ENCODE measurements around the gene SLC30A10.
"Not testable (repeated sequence)": the region's sequence is repeated elsewhere in the genome, so short reads cannot be mapped to it uniquely, and the experiment has no call there.

SLC30A10 gene

DNA sequence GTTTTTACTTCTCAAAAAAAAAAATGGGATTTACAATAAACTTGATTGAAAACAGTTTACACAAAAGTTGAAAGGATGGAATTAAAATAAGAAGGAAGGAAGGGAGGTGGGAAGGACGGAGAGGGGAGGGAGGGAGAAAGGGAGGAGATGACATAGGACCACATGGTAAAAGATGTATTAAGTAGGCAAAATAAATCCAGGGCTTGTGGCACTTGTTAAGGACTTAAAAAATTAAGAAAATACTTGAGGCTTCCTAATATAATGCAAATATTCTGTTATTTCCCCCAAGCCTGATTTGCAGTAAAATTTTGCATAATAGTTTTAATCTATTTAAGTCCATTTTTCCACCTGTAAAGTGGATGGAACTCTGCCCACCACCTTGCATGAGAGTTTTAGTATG, 27.5 kb downstream of the SLC30A10 start:
- DNase-seq (ENCODE audit: low read depth): no peak

DNA sequence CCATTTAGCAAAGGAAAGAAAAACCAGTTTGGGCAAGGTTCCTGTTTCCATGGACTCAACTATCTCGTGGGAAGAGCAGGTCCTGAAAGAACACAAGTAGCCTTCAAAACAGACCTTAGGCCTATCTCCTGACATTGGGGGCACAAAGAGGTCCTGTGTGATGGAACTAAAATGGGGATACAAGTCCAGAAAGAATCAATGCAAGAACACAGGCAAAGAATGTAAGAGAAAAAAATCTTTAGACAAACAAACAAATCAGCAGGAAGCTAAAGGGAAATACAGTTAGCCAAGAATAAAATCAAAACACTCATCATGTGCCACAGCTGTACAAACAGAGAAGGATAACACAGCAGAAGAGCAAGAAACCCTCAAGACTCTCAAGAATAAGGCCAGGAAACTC, 28.2 kb downstream of the SLC30A10 start:
- no peak overlapping the region for H3K4me3 ChIP-seq (ENCODE audit: low read depth, low read length)
- no peak for DNase-seq (ENCODE audit: low read depth)

More for the DNA sequence above, 27.5 kb downstream of the SLC30A10 start:
- H3K4me3 ChIP-seq (ENCODE audit: low read depth, low read length): no peak overlapping the region

DNA sequence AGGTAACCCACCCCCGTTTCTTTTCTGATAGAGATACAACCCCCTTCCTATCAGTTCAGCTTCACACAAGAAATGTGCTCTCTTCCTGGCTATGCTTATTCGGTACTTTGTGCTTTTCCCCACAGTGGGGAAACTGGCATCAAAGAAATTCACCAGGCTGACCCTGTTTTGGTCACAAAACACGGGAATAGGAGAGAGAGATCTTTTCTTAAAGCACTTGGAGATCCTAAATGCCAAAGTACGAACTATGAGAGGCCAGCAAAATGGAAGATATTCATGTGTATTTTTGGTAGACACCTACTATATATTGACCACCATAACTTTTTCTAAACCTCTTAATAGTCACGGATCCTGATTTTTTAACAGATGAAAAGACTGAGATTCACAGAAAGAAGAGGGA, 30.0 kb downstream of the SLC30A10 start:
- H3K4me3 ChIP-seq (ENCODE audit: low read depth, low read length): no peak overlapping the region
- no peak for DNase-seq (ENCODE audit: low read depth)

DNA sequence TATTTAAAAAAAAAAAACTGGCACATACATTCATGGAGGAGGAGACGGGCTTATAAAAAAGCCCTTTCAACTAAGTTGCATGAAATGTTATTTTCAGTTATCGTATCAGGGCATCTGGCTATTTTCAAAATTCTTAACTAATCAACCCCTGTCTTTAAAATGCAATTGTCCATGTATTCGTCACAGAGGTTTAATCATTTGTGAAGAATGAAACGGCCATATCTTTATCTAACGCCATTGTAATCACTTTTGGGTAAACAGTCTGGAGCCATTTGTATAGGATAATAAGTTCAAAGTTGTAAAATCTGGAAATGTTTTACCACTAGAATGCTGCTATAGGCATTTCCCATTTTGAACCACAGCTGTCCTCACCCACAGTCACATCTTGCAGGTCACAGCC, 30.4 kb downstream of the SLC30A10 start:
- DNase-seq (ENCODE audit: low read depth): no peak
- no peak overlapping the region for H3K4me3 ChIP-seq (ENCODE audit: low read depth, low read length)

DNA sequence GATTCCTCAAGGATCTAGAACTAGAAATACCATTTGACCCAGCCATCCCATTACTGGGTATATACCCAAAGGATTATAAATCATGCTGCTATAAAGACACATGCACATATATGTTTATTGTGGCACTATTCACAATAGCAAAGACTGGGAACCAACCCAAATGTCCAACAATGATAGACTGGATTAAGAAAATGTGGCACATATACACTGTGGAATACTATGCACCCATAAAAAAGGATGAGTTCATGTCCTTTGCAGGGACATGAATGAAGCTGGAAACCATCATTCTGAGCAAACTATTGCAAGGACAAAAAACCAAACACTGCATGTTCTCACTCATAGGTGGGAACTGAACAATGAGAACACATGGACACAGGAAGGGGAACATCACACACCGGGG, 36.1 kb downstream of the SLC30A10 start:
- not testable (repeated sequence) for DNase-seq (ENCODE audit: low read depth); H3K4me3 ChIP-seq (ENCODE audit: low read depth, low read length)

DNA sequence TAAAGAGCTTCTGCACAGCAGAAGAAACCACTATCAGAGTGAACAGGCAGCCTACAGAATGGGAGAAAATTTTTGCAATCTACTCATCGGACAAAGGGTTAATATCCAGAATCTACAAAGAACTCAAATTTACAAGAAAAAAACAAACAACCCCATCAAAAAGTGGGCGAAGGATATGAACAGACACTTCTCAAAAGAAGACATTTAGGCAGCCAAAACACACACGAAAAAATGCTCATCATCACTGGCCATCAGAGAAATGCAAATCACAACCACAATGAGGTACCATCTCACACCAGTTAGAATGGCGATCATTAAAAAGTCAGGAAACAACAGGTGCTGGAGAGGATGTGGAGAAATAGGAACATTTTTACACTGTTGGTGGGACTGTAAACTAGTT, 36.5 kb downstream of the SLC30A10 start:
- not testable (repeated sequence) for H3K4me3 ChIP-seq (ENCODE audit: low read depth, low read length); DNase-seq (ENCODE audit: low read depth)

DNA sequence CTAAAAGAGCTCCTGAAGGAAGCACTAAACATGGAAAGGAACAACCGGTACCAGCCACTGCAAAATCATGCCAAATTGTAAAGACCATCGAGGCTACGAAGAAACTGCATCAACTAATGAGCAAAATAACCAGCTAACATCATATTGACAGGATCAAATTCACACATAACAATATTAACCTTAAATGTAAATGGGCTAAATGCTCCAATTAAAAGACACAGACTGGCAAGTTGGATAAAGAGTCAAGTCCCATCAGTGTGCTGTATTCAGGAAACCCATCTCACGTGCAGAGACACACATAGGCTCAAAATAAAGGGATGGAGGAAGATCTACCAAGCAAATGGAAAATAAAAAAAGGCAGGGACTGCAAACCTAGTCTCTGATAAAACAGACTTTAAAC, 39.7 kb downstream of the SLC30A10 start:
- not testable (repeated sequence) for H3K4me3 ChIP-seq (ENCODE audit: low read depth, low read length); DNase-seq (ENCODE audit: low read depth)

DNA sequence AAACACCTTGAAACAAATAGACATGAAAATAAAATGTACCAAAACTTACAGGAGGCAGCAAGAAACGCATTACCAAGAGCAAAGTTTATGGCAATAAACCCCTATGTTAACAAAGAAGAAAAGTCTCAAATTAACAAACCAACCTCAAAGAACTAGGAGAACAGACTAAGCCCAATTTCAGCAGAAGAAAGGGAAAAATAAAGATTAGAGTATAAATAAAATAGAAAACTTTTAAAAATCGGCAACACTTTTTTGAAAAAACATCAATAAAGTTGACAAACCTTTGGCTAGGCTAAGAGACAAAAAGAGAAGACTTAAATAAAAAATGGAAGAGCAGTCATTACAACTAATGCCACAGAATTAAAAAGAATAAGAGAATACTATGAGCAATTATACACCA, 42.7 kb downstream of the SLC30A10 start:
- no peak for DNase-seq (ENCODE audit: low read depth)
- no peak overlapping the region for H3K4me3 ChIP-seq (ENCODE audit: low read depth, low read length)

DNA sequence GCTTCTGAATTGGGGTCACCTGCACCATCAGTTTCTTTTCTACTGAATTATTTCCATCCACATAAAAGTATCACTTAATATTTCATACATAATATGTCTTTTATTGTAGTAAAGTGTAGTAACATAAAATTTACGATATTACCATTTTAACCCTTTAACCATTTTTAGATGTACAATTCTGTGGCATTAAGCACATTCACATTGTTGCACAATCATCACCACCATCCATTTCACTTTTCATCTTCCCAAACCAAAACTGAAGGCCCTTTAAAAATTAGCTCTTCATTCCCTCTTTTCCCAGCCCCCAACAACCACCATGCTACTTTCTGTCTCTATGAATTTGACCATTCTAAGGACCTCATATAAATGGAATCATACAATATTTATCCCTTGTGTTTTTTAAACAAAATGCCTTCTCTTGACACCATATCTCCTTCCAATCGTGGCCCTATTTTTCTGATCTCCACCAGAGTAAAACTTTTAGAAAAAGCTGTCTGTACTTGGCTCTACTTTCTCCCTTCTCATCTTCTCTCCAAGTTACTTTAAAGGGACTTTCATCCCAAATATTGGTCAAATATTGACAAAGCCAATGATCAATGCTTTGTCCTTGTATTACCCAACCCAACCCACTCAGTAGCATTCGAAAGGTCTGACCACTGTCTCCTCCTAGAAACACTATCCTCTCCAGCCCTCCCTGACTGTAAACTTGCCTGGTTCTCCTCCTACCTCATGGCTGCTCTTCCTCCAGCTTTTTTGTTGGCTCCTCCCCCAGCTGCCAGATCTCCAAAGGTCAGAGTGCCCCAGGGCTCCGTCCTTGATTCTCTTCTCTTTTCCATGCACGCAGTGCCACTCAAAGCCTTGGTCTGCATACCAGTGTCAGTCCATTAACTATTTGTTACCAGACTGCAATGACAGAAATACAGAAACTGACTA, 44.7 kb downstream of the SLC30A10 start:
- no peak for DNase-seq (ENCODE audit: low read depth)
- no peak overlapping the region for H3K4me3 ChIP-seq (ENCODE audit: low read depth, low read length)

DNA sequence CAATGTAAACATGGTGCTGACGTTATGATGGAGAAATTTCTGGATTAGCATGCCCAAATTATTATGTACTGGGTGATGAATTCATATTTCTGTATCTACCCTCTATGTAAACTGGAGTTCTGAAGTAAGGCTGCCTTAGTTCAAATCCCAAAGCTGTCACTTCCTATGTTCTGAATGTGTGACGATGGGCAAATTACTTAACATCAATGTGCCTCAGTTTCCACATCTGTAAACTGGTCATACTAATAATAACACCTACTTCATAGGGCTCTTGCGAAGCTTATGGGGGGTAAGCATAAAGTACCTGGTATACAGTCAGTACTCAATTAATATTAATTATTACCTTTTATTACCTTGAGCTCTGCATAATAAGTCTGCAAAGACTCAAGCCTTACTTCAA, 45.6 kb downstream of the SLC30A10 start:
- no peak overlapping the region for H3K4me3 ChIP-seq (ENCODE audit: low read depth, low read length)
- no peak for DNase-seq (ENCODE audit: low read depth)

DNA sequence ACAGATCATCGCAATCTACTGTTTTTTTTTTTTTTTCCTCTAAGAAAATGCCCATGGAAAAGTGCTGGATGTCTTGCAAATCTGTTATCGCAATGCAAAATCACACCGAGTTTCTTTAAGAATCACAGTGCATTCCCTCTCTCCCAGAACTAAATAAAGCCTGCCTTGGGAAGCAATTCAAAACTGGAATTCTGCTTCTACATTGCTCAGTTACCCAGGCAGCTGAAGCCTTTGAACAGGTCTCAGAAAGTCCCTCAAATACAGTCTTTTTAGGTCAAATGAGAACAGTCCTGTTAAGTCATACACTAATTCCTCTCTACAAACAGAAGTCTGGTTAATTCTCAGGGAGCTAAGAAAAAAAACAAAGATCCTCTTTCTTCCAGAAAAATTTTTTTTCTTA, 46.3 kb downstream of the SLC30A10 start:
- no peak overlapping the region for H3K4me3 ChIP-seq (ENCODE audit: low read depth, low read length)
- DNase-seq (ENCODE audit: low read depth): no peak

DNA sequence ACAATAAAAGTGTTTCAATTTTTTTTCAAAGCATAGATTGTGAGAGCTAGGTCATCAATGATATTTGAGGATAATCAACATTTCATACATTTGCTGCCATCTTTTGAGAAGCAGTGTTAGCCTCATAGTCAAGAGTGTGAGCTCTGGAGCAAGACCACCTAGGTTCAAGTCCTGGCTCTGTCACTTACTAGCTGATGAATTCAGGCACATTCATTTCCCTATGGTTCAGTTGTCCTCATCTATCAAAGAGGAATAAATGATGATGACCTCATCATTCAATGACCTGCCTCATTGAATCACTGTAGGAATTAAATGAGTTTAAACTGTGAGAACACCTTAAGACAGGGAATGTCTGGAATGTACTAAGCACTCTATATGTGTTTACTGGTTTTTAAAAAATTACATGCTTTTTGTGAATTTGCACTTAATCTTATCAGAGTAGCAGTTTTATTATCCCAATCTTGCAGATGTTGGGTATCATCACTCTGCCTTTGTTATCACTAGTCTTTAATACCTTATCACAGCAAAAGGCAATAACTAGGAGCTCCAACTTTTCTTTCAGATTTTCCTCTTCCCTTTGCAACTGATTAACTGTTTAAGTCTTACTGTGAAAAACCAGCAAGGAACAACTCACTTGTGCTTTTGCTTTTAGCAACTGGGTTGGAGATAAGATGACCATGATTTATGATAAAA, 47.4 kb downstream of the SLC30A10 start:
- no peak overlapping the region for H3K4me3 ChIP-seq (ENCODE audit: low read depth, low read length)
- DNase-seq (ENCODE audit: low read depth): no peak

DNA sequence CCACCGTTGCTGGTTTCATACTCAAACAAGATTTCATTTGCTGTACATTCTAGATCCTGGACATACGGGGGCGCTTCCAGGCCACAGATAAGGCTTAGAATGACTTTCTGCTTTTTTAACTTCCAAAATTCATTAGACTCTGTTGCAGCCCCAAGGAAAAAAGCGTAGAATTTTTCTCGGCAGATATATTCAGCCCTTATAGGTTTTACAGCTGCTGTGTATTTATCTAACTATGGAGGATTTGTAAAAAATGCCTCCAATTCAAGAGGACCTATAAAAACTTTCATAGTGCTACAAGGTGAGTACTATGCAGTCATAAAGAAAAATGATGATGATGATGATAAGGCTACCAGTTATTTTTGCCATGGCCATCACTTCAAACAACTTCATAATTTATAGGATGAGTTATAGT, 51.6 kb downstream of the SLC30A10 start:
- H3K4me3 ChIP-seq (ENCODE audit: low read depth, low read length): no peak overlapping the region
- DNase-seq (ENCODE audit: low read depth): no peak

DNA sequence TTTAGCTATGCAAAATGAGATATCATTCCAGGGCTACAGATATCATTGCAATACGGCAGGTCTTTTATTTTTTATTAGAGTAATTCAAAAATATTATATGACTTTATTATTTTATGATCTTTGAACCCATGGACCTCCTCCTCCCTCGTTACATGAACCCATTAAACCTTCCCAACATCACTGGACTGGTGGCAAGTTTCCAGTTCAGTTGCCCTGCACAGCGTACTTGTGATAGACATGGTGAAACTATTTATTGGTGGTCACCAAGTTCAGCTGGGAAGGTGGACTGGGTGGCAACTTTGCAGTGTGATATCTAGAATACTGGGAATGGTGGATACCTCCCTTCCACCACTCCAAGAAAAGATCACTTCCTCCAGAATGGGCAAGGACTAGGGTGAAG, 52.5 kb downstream of the SLC30A10 start:
- no peak overlapping the region for H3K4me3 ChIP-seq (ENCODE audit: low read depth, low read length)
- DNase-seq (ENCODE audit: low read depth): no peak

DNA sequence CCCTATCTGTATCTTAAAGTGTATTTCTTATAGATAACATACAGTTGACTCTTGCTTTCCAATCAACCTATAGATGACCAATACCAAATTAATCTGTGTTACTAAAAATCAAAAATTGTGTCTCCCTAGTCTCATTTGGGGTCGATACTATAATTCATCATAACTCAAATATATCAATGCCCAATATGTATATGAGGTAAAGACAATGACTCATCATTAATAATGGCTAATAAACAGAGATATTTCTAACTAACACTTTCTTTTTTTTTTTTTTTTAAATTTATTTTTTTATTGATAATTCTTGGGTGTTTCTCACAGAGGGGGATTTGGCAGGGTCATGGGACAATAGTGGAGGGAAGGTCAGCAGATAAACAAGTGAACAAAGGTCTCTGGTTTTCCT, 55.8 kb downstream of the SLC30A10 start:
- H3K4me3 ChIP-seq (ENCODE audit: low read depth, low read length); DNase-seq (ENCODE audit: low read depth): not testable (repeated sequence)

DNA sequence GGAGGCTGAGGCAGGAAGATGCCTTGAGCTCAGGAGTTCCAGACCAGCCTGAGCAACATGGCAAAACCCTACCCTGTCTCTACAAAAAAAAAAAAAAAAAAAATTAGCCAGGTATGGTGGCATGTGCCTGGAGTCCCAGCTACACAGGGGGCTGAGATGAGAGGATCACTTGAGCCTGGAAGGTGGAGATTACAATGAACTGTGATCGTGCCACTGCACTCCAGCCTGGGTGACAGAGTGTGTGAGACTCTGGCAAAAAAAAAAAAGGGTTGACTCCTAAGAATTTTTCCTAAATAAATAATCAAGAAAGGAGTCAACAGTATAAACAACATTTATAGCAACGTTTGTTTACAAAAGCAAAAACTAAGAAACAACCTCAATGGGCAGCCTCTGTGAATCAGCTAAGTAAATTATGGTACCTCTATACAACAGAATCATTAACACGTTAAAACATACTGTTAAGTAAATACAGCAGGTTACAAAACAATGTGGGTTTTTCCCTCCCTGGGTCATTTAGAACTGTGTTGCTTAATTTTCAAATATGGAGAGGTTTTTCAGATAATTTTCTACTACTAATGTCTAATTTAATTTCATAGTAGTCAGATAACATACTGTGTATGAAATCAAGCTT, 56.8 kb downstream of the SLC30A10 start:
- DNase-seq (ENCODE audit: low read depth): no peak
- no peak overlapping the region for H3K4me3 ChIP-seq (ENCODE audit: low read depth, low read length)

DNA sequence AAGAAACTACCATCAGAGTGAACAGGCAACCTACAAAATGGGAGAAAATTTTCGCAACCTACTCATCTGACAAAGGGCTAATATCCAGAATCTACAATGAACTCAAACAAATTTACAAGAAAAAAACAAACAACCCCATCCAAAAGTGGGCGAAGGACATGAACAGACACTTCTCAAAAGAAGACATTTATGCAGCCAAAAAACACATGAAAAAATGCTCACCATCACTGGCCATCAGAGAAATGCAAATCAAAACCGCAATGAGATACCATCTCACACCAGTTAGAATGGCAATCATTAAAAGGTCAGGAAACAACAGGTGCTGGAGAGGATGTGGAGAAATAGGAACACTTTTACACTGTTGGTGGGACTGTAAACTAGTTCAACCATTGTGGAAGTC, 59.7 kb downstream of the SLC30A10 start:
- not testable (repeated sequence) for DNase-seq (ENCODE audit: low read depth); H3K4me3 ChIP-seq (ENCODE audit: low read depth, low read length)
